Stimulated activated CD4-positive, alpha-beta T cell treated with anti-CD3 and anti-CD28 coated beads, Interleukin-15, amount 100 ng/mL, for 24 hours (primary cell): Measurements from ENCODE around the gene TNFAIP1.

Experiments
- DNase-seq: peaks from one replicate; pipeline ENCODE4 v3.0.0-alpha.2; 2020

TNFAIP1 gene

DNA sequence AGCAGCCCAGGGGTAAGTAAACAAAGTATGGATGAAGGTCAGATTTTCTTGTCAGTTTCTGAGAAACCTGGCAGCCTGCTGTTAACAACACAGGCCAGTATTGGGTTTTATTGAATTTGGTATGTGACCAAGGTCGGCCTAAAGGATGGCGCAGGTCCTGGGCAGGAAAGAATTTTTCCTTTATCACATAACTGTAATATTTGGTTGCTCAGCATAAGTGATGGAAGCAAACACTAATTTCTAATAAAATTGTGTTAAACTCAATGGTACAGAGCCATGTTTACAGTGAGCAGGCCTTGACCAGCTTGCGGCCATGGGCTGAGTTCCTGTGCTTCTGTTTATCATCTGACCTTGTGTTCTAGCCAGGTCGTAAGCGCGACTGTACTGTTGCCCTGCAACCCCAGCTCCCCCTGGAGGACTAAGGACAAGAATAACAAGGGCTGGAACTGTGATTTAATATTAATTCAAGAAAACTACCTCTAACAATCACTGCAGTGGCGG, 11.2 kb downstream of the TNFAIP1 start:
- DNase-seq = no peak

- no peak for DNase-seq
Observed at GRCh38 chr17:28347261-28347891, 11.8 kb downstream of the TNFAIP1 start.

DNA sequence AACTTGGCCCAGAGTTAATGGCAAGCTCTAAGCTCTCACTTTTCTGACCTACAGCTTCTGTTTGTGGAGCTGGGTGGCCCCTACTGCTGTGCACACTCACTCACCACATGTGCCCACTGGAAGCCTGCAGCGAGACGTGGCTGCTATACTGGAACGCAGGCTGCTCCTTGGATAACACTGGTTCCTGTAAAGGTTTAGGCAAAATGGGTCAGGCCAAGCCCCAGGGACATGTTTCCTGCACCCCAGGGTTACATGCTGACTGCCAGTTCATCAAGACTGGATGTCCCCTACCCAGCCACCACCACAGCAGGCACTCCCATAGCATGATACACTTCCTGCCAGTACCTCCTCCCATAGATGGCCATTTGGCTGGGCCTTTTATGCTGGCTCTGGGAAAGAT, 13.4 kb downstream of the TNFAIP1 start:
- no peak for DNase-seq

DNA sequence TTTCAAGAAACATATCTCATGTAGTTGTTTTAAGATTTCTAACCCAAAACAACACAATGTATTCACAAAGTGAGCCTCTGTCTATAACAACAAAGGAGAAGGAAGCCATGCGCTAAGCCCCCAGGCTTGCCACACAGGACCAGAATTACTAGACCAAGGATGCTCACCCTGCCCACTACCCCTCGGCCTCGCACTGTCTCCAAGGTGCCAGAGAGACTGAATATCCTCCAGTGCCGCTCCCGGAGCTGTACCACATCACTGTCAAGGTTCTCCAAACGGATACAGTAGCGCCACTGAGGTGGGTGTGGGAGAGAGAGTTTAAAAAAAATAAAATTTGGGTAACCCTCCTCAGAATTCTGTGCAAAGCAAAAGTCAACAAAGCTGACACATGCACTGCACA, 14.7 kb downstream of the TNFAIP1 start:
- DNase-seq = no peak

GRCh38 chr17:28357061-28357900, 21.7 kb downstream of the TNFAIP1 start, which contains the start of gene POLDIP2:
Gene POLDIP2, minus strand, starts transcription at chr17:28357527. Its CDS starts 79 bp downstream, at chr17:28357448.
- DNase-seq = peak; percentile 96

GRCh38 chr17:28357901-28358197, 22.3 kb downstream of the TNFAIP1 start:
- no peak for DNase-seq

DNA sequence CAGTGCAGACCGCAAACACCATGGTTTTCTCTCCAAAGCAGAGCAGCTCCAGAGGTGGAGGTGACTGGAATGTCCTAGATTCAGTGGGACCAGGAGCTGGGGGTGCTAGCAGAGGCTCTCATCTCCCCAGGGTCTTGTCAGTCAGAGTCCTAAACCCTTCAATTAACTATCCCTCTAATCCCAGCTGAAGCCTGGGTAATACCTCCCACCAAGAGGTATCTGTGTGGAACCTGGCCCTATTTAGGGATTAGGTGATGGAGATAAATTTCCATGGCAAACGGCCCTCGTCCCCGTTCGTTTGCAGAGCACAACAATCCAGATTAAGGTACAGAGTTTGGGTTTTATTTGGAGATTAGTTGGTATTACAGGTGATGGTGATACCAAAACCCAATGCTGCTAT, 27.6 kb downstream of the TNFAIP1 start:
- DNase-seq = no peak

DNA sequence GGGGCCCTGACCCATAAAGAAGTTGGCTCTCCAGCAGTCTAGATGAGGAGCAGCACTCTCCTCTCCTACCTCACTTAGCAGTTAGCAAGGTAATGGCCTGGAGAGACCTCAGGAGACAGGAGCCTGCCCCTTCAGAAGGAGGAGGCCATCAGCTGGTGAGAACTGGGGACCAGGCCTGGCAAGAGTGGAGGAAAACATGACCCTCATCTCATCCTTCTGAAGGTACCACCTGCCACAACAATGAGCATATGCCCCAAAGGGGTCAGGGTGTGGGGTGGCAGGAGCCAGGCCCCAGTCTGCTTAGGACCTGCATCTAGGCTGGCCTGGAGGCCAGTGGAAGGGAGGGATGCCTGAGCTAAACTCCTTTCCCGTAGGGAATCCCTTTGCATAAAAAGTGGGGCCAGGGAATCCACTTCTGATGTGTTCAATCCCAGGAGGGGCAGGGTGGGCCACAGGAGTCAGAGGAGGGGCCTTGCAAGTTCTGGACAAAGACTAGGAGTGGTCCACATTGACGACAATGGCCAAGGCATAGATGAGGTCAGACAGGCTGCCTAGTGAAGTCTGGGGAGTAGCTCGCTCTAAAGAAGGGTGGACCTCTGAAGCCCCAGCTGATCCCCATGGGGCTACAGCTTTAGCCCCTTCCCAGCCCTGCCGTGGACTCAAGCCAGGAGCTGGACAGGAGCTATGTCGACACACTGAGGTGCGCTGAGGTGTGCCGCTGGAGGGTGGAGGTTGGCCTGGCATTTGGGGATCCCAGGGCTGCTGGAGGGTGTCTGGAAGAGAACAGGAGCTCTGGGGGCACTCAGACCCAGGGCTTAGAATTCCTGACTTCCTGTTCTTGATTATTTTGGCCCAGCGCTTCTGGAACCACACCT, 28.5 kb downstream of the TNFAIP1 start:
- DNase-seq = no peak

GRCh38 chr17:28364665-28365363, 29.3 kb downstream of the TNFAIP1 start, which contains the start of gene SEBOX:
Gene SEBOX, minus strand, starts transcription at chr17:28365199. Its CDS starts 48 bp downstream, at chr17:28365151.
- no peak for DNase-seq

GRCh38 chr17:28365487-28365886, 29.9 kb downstream of the TNFAIP1 start:
- DNase-seq = no peak

DNA sequence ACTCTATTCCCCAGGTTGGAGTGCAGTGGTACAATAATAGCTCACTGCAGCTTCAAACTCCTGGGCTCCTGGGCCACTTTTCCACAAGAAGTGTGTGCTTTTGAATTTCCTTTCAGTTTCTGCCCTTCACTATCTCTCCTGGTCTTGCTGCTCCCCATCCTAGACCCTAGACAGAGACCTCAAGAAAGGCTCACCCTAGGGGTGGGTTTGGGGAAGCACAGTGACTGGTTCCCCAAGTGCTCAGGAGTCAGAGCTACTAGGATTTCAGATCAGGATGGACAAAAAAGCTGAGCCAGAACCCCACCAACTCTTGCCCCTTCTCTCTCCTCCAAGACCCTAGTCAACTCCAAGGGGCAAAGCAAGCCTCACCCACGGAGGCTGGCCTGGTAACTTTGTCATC, 31.0 kb downstream of the TNFAIP1 start:
- DNase-seq = no peak

DNA sequence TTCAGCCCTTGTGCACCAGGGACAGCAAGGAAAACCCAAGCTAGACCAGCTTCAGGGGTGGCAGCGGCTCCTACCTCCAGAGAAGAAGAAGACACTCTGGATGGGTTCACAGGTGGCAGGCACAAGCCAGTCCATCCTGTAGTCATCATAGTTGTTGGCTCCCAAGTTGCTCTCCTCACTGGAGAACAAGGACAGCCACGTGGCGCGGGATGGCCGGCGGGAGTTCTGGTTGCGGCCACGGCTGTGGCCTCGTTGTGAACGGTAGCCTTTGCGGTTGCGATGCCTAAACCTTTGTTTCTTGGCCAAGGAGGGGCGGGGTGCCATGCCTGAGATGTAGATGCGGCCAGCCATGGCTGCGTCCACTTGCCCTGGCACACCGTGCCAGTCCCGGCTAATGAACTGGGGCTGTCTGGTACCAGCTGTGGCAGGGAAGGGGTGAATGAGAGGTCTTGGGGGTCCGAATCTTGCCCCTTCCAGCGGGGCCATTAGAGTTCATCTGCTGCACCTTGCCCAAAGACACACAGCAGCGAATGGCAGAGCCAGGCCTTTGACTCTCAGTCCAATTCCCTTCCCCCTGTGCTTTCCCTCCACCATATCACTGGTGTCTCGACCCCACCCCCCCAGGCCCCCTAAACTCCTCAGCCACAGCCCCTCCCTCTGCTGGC, 32.2 kb downstream of the TNFAIP1 start:
- no peak for DNase-seq

DNA sequence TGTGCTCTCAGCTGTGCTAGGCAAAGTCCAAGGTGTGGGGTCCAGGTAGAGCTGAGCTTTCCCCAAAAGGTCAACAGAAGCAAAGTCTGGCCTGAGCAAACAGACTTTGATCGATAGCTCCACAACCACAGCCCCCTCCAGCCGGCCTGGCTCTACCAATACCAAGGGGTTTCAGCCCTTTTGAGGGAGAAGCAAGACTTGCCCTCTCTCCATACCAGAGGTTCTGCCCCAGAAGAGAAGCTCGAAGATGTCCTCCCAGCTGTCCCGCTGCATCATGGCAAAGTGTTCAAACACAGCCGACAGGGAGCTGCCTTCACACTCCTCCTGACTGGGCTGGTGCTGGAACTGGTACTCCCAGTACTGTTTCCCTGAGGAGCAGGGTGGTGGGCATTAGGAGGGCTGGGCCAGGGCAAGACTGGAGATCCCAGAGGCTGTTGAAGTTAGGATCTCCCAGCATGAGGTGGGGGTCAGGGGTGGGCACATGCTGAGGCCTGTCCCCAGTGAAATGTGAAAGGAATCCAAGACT, 32.8 kb downstream of the TNFAIP1 start:
- no peak for DNase-seq

GRCh38 chr17:28368915-28369683, 33.5 kb downstream of the TNFAIP1 start:
- DNase-seq = no peak

DNA sequence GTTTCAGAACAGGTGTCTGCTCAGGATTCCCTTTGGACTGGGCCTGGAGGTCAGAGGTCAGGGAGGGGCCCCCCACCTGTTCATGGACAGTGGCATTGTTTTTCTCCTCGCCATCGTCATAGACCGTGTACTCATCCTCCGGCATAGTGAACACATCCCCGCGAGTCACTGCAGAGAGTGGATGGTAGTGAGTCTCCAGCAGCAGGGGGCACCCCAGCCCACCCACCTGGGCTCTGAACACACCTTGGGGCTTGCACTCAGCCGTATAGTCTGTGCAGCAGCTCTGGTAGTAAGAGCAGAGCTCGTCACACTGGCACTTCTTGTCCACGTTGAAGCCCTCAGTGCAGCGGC, 34.1 kb downstream of the TNFAIP1 start:
- DNase-seq = no peak

DNA sequence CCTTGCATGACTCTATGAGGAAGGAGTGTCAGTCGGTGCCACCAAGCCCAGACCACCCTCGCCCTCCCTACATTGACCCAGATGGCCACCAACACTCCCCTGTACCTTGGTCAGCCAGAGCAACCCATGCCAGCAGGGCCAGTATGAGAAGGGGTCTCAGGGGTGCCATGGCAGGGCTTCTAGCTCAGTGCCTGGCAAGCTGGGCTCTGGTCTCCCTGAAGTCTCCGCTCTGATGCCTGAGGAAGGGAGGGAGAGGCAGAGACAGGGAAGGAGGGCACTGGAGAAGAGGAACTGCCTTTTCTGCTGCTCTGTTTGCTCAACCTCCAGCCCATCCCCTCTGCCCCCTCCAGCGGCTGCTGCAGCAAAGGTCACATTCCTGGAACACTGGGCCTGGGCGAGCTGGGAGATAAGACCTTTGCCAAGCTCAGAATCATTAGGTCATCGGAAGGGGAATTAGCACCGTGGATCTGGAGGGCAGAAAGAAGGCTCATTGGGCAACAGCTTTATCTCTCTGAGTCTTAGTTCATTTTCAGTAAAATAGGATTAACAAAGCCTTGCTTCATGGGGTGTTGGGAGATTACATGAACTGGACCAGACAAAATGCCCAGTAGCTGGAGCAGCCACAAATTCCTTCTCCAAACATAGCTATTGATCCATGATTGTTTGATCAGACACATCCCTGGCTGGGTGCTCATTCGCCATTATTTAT, 34.6 kb downstream of the TNFAIP1 start, which contains the start of gene VTN:
TSS of gene VTN (minus strand) at position 273 of the 709 bp plus-strand sequence. CDS start at position 169, 104 bp downstream.
- DNase-seq = no peak

DNA sequence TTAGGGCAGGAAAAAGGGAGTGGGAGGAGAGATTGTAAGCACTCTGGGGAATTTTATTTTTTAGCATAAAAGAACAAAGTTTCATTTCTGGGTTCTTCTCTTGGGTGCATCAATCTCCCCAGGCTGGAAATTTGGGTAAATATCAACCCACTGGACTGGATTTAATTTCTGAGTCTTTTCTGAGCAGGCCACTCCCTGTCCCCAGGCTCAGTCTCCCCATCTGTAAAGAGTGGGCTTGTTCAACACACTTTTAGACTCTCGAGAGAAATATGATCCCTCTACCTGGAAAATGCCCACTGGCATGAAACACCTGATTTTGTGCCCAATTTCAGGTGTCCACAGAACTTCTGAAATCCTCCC, 35.2 kb downstream of the TNFAIP1 start:
- DNase-seq = no peak

DNA sequence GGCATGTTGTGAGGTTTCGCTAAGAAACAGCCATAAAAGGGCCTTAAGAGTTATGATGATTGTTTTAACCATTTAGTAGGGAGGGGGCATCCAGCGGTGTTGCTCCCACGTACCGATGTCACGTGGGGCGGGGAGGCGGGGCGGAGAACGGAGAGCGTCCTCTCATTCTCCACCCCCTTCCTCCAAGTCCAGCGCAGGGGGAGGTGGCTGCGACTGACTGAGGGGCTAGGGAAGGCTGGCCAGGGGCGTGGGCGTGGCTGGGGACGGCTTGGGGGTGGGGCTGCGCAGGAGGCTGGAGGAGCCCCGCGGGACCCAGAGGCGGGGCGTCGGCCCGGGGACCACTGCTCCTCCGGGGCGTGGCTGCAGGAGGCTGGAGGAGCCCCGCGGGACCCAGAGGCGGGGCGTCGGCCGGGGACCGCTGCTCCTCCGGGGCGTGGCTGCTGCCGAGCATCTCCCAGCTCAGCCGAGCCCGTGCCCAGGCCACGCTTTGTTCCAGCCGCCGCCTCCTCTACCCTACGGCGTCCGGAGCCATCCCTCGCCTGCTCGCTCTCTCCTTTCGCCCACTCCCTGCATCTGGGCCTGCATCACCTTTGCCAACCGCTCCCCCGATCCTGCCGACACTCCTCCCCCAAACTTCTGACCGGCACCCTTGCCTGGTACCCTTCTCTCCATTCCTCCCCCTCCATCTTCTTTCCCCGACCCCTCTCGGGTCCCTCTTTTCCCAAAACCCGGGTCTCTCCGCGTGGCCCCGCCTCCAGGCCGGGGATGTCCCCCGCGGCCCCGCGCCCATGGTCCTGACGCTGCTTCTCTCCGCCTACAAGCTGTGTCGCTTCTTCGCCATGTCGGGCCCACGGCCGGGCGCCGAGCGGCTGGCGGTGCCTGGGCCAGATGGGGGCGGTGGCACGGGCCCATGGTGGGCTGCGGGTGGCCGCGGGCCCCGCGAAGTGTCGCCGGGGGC, 36.0 kb downstream of the TNFAIP1 start, which contains the start of gene SARM1:
TSS of gene SARM1 (plus strand) at position 450 of the 958 bp plus-strand sequence. CDS start at position 789, 339 bp downstream.
- peak; percentile 94 for DNase-seq
